Fibroblast of lung (primary cell): ENCODE data around the gene C6orf136. TPM values are rescaled to one million over a fixed set of nuclear protein-coding genes. Genes with fewer than 3 reads are reported as not detected.

Experiments
- DNase-seq, 2 donors: peaks; one replicate each; pipeline versions ENCODE4 v3.0.0 to v3.0.0-alpha.2; 2010; ENCODE audit warnings: low read depth in 2 of 2
- H2AFZ ChIP-seq: 2 replicates; pipeline ENCODE4 v1.5.1; 2012; ENCODE audit warnings: low read length, control low read depth, inconsistent platforms
- H3K27ac ChIP-seq: 2 replicates; pipeline ENCODE4 v1.5.1; 2011; ENCODE audit warnings: low read length, control low read depth; ENCODE audit not compliant: insufficient read depth
- H3K27me3 ChIP-seq: 2 replicates; pipeline ENCODE4 v1.5.1; 2011; ENCODE audit warnings: mild to moderate bottlenecking, low read length; ENCODE audit not compliant: control insufficient read depth, insufficient read depth
- H3K36me3 ChIP-seq: 2 replicates; pipeline ENCODE4 v1.5.1; 2011; ENCODE audit warnings: low read length; ENCODE audit not compliant: control insufficient read depth, insufficient read depth
- H3K4me1 ChIP-seq: 2 replicates; pipeline ENCODE4 v1.5.1; 2011; ENCODE audit warnings: low read length; ENCODE audit not compliant: control insufficient read depth, insufficient read depth; ENCODE audit errors: extremely low read depth
- H3K4me2 ChIP-seq: 2 replicates; pipeline ENCODE4 v1.5.1; 2011; ENCODE audit warnings: low read length, control low read depth; ENCODE audit not compliant: insufficient read depth; ENCODE audit errors: extremely low read depth
- H3K4me3 ChIP-seq, 4 experiments: fragments of 200-600 bp in 1 of 4; sonication (generic) in 1 of 4; replicated peaks in 1 of 4; 2 replicates each; pipeline ENCODE4 v1.5.1; 2011 to 2016; ENCODE audit warnings: low read length in 4 of 4, low read depth in 3 of 4, mild to moderate bottlenecking in 3 of 4, control low read depth in 2 of 4, inconsistent platforms in 1 of 4, mixed read lengths in 1 of 4; ENCODE audit not compliant: insufficient read depth in 1 of 4; ENCODE audit errors: control extremely low read depth in 1 of 4
- H3K79me2 ChIP-seq: 2 replicates; pipeline ENCODE4 v1.5.1; 2012; ENCODE audit warnings: mild to moderate bottlenecking, low read length, inconsistent platforms; ENCODE audit not compliant: control insufficient read depth, insufficient read depth
- H3K9ac ChIP-seq: 2 replicates; pipeline ENCODE4 v1.5.1; 2011; ENCODE audit warnings: mild to moderate bottlenecking, low read length, control low read depth; ENCODE audit not compliant: insufficient read depth
- H3K9me3 ChIP-seq: 2 replicates; pipeline ENCODE4 v1.5.1; 2012; ENCODE audit warnings: low read depth, low read length; ENCODE audit not compliant: control insufficient read depth, insufficient read depth
- H4K20me1 ChIP-seq: 2 replicates; pipeline ENCODE4 v1.5.1; 2011; ENCODE audit warnings: low read length; ENCODE audit not compliant: control insufficient read depth, insufficient read depth; ENCODE audit errors: extremely low read depth
- CTCF ChIP-seq, 2 donors: IDR thresholded peaks in 1 of 2; conservative IDR thresholded peaks in 1 of 2; 1 replicate in 1 of 2; 2 replicates in 1 of 2; pipeline ENCODE4 v1.5.1; 2011 to 2012; ENCODE audit warnings: low read length in 2 of 2, control low read depth in 1 of 2, inconsistent platforms in 1 of 2, low read depth in 1 of 2, mild to moderate bottlenecking in 1 of 2
- EZH2 ChIP-seq: IDR thresholded peaks from 2 replicates; pipeline ENCODE4 v1.5.1; 2012; ENCODE audit warnings: low read length, control low read depth, mild to moderate bottlenecking; ENCODE audit errors: missing control alignments
- polyA plus RNA-seq, 2 donors: library from polyadenylated mRNA; depleted of rRNA in 1 of 2; stranded (reverse) in 1 of 2; unstranded in 1 of 2; fragments of >200 nt; gene quantifications; 2 replicates each; pipeline ENCODE4 v1.2.1, GENCODE V29; 2011 to 2012; ENCODE audit warnings: missing spikeins in 1 of 2
- total RNA-seq: library from RNA; depleted of rRNA; stranded (reverse); fragments of >200 nt; gene quantifications from 2 replicates; pipeline ENCODE4 v1.2.1, GENCODE V29; 2014

C6orf136 gene
- total and polyA plus RNA-seq, 2 donors (not counting 1 experiment from before 2014, with no cell fraction given), result 2.5 to 3.6 TPM

GRCh38 chr6:30689022-30689865, 42.3 kb downstream of the C6orf136 start:
- Histone ChIP-seq H3K27me3 (no peaks in the 10 kb centered on the region), H3K27ac (peak overlapping the region; percentile 99), H2AFZ (no peak overlapping the region), H3K4me1 (peaks cover 27% of the 10 kb centered on the region), H3K9me3 (no peaks in the 10 kb centered on the region), H3K9ac (no peak overlapping the region), H3K36me3 (peaks cover 4% of the 10 kb centered on the region), H3K79me2 (peaks cover 53% of the 10 kb centered on the region), H4K20me1 (no peaks in the 10 kb centered on the region), H3K4me3 (peak overlapping the region; percentile 75 to 95 (median 81)), H3K4me2 (peak overlapping the region; percentile 100)
- DNase-seq, result no peak
- TF ChIP-seq EZH2 (no peak), CTCF (conservative IDR thresholded peaks at IDR 0.05 in 1 of 2, IDR thresholded peaks at IDR 0.05 in 1 of 2; ENCODE audit: low read depth in 1 of 2, low read length in 2 of 2) (no peak)

- Histone ChIP-seq H3K27ac (peak overlapping the region; percentile 99), H3K4me3 (peak overlapping the region; percentile 75 to 95 (median 81)), H2AFZ (no peak overlapping the region), H3K9me3 (no peaks in the 10 kb centered on the region), H3K4me1 (peaks cover 27% of the 10 kb centered on the region), H3K27me3 (no peaks in the 10 kb centered on the region), H3K79me2 (peaks cover 46% of the 10 kb centered on the region), H3K36me3 (peaks cover 2% of the 10 kb centered on the region), H4K20me1 (no peaks in the 10 kb centered on the region), H3K4me2 (peak overlapping the region; percentile 91), H3K9ac (peak overlapping the region; percentile 69)
- TF ChIP-seq CTCF (conservative IDR thresholded peaks at IDR 0.05 in 1 of 2, IDR thresholded peaks at IDR 0.05 in 1 of 2; ENCODE audit: low read depth in 1 of 2, low read length in 2 of 2) (no peak), EZH2 (no peak)
- no peak for DNase-seq
Observed at GRCh38 chr6:30689985-30690384, 43.1 kb downstream of the C6orf136 start.

GRCh38 chr6:30690403-30691207, 43.7 kb downstream of the C6orf136 start, which contains the start of gene NRM:
Gene NRM, minus strand, starts transcription at chr6:30690984. Its CDS starts 10 bp downstream, at chr6:30690974.
- Histone ChIP-seq H3K9me3 (no peaks in the 10 kb centered on the region), H3K4me2 (peak within 1 kb of the TSS; percentile 96), H3K27ac (peak within 1 kb of the TSS; percentile 99), H4K20me1 (no peaks in the 10 kb centered on the region), H3K36me3 (no peaks in the 10 kb centered on the region), H3K79me2 (peaks cover 39% of the 10 kb centered on the region), H3K4me3 (peak within 1 kb of the TSS; percentile 75 to 95 (median 81)), H2AFZ (peak within 1 kb of the TSS; percentile 97), H3K9ac (peak within 1 kb of the TSS; percentile 69), H3K4me1 (peaks cover 29% of the 10 kb centered on the region), H3K27me3 (no peaks in the 10 kb centered on the region)
- DNase-seq, result peak; percentile 77 to 80
- TF ChIP-seq EZH2 (no peak), CTCF (conservative IDR thresholded peaks at IDR 0.05 in 1 of 2, IDR thresholded peaks at IDR 0.05 in 1 of 2; ENCODE audit: low read depth in 1 of 2, low read length in 2 of 2) (no peak)
